HG03095 (cell line): Measurements from ENCODE around the gene CTNNA2.

Source experiments
- ATAC-seq: cut with Tn5 transposase; IDR thresholded peaks from one replicate; pipeline ENCODE4 v1.9.1; 2021; ENCODE audit warnings: moderate library complexity; ENCODE audit not compliant: unreplicated experiment

Gene CTNNA2

DNA sequence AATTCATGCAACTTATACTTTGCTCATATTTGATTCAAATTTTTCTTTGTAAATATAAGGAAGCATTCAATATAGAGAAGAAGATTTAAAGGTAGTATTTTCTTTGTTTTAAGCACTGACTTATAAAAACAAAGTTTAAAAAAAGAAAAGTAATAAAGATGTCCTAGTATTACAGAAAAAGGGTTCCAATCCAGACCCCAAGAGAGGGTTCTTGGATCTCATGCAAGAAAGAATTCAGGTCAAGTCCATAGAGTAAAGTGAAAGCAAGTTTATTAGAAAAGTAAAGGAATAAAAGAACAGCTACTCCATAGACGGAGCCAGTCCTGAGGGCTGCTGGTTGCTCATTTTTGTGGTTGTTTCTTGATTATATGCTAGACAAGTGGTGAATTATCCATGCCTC is 267.9 kb downstream of the CTNNA2 start:
- ATAC-seq: no peak

DNA sequence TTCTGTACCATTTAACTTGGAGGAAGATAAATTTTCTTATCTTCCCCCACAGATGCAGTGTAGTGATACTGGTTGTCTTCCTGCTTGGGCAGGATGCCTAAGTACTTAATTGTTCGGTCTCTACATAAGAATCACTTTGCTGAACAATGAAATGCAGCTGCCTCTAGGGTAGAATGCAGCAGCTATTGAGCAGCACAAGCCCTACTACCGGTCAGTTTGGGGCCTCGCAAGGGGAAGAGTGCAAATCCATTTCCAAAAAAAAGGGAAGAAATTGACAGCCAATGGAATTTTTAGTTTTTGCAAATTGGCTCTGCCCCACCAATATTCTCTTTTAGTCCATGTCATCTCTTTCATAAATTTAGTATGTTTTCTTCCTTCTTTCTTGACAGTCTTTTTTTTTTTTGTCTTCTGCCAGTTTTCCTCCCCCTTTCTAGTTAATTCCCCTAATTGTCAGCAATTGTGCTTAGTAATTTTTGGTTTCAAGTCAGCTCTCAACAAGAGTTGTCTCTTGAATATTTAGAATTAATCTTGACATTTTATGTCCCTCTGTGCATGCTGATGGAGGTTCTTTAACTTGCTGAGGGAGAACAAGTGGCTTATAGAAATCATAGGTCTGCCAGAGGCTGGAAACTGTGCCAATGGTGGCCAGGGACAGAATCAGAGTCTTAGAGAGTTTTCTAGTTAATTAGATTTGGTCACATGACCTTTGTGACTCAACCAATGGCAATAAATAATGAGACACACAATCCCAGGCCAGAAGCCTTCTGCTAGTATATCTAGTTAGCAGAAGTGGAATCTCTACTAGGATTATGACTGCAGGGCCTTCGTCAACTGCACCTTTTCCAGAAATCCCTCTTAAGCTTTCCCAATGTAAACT is 270.0 kb downstream of the CTNNA2 start:
- no peak for ATAC-seq

- ATAC-seq: no peak
These were observed 276.3 kb downstream of the CTNNA2 start for GRCh38 chr2:79788952-79789651.

- ATAC-seq: no peak
These were observed 277.0 kb downstream of the CTNNA2 start for GRCh38 chr2:79789811-79790210.

DNA sequence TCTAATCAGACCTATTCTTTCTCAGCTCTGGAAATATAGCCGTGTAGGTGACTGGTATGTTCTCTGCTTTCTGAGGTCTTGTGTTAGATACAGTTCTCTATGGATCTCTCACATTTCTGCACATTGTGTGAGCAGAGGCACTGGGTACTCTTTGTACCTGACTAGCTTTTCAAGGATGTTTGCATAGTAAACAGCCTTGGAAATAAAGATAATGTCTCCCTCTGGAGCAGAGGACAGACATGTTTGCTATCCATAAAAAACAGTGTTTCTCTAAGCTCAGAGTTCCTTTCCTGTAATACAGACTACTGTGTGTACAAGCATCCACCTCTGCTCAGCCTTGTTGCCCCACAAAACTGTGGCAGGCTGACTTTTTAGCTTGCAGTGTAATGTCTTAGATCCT is 279.2 kb downstream of the CTNNA2 start:
- ATAC-seq: no peak

DNA sequence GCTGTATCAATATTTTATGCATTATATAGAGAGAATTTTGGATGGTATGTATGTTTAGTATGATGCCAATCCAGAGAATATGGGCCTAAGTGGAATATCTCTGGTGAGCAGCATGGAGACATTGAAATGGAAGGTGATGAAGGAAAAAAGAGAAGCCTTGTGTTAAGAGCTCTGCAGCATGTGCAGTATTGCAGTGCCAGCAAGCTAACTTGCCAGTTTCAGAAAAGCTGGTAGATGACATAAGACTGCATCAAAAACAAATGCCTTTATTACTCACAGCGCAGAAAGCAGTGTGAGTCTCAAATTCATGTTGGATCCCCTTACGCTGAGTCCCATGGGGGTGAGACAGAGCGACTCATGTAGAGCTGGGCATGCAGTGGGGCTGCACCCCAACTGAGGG is 280.2 kb downstream of the CTNNA2 start:
- ATAC-seq: no peak

- ATAC-seq: no peak
These were observed 283.8 kb downstream of the CTNNA2 start for GRCh38 chr2:79796641-79797040.

DNA sequence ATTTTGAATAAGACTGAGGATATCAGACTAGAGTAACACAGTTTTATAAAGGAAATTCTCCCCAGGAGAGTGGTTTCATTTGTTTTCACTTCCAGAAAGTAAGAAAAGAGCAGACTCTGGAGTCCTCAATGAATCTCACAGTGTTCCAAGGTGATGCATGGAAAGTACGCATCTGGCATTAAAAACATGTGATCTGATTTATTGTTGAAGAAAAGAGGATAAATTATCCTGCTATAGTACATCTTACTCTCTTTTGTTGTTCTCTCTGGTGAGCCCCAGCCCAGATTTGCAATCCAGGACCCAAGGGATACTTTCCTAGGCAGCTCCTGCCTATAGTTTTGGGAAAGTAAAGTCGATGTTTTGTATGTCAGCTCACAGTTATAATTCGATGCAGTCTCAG is 285.9 kb downstream of the CTNNA2 start:
- no peak for ATAC-seq

DNA sequence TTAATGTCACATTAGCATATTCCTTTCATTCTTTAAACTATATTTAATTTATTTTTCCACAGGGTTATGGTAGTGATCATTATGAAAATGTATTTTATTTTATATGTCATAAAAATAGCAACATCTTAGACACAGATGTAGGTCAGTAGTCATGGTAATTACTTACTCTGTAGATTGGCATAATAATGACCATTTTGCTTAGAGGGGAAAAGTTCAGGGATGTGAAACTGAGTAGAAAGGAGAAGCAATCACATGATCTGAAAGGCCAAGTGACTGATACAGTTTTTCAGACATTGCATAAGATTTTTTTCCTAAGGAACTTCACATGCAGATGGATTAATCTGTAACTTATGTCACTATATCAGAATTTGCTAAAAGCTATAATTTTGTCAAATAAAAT is 286.9 kb downstream of the CTNNA2 start:
- no peak for ATAC-seq

- ATAC-seq: no peak
These were observed 288.2 kb downstream of the CTNNA2 start for GRCh38 chr2:79801082-79801481.

DNA sequence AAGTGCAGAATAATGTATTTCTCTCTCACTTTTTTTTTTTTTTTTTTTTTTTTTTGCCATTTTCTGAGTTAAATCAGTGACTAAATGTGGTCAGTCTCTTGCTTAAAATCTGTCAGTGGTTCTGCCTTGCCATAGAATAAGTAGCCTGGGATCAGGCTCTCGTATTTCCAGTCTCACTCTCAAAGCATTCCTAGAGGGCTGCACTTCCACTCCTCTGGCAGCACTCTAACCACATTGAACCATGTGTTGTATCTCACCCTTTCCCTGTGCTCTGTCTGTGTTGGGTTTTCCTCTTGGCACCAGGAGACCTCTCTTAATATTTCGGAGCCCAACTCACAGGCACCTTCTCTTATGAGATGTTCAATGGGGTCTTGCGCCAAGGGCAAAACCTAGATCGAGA is 304.4 kb downstream of the CTNNA2 start:
- ATAC-seq: no peak

DNA sequence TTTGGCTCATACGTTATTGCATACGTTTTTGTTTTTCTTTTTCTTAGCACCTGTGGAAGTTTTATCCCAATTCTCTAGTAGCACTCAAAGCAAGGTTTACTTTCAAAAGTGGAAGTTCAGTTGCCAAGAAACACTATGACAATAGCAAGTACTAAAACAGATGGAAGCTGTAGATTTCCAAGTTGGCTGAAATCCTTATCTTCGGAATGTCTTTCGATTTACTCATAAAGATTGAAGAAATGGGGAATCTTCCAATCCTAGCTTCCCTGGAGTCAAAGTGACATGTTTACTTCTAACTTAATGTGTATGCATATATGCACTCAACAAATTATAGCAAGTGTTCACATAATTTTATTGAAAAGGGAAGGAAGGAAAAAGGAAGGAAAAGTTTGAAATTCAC is 307.4 kb downstream of the CTNNA2 start:
- no peak for ATAC-seq

- no peak for ATAC-seq
These were observed 309.3 kb downstream of the CTNNA2 start for GRCh38 chr2:79822136-79822535.

- ATAC-seq: no peak
These were observed 311.4 kb downstream of the CTNNA2 start for GRCh38 chr2:79824086-79824786.

DNA sequence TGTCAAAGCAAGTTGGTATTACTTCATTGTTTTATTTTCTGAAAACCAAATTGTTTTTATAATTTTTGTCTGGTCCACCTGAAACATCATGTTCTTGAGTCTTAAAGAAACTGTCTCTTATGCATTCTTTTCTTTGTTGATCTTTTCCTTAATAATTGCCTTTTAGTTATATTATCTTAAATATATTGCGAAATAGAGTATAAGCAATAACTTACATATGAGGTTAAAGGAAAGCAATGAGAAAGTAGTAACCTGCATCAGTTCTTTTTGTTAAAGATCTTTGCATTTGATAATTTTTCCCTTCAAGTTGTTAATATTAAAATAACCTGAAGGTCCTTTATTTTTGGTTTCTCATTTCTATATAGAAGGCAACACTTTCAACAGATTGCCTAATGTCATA is 315.0 kb downstream of the CTNNA2 start:
- ATAC-seq: no peak

DNA sequence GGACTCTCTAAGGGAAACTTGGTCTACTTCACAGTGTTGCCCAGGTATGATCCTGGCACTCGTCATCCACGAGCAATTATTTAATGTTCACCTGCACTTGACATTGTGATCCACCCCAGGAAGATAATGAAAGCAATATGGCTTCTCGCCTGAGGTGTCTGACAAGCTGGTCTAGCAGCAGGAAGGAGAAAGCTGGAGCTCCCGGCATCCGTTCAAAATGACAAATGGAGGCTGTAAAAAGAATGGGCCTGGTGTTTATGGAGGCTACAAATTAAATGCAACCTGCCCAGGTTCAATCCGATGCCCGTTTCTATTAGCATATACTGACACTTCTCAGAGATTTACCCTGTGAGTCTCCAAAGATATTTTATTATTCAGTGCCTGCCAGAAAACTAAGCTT is 317.6 kb downstream of the CTNNA2 start:
- no peak for ATAC-seq

DNA sequence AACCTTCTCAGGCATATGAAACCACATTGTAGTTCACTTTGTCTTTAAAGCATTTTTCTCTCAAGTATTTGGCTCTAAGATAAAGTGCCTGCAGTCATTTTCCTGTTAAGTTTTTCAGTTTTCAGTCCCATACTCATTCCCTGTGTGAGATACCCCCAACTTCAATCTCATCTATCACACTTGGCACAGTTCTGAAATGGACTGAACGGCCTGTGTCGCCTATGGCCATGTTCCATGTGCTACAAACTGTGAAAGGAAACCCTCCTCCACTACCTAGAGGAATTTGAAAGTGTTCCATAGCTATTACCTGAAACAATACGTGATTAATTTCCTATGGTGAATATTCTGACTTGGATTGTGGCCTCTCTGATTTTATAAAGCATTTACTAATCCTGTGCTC is 319.1 kb downstream of the CTNNA2 start:
- no peak for ATAC-seq

DNA sequence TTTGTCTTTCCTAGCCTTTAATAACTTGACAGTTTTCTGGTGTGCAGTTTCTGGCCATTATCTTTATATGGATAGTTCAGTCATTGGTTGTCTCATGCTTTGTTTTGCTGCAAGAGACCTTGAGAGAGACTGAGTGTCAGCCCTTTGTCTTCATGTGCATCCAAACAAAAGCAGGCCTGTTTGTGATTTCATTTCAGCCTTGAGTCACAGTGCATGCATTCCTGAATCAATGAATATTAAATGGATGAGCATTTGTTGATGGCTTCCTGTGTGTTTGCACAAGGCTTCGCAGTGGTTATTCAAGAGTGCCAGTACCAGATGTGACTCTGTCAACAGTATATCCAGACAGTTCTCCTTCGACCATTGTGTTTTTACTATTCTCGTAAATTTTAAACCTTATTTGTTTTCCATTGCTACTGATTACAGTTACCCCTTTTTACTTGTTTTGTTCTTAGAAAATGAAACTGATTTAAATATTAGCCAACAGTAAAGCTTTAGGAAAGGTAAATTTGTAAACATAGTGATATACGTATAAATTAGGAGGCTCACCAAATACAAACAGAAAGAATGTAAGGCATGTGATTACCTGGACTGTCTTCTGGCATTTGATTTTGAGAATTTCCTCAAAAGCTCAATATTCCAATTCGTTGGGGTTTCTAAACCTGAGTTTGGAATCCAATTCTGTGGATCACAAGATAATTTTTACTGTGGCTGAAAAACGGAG is 319.8 kb downstream of the CTNNA2 start:
- ATAC-seq: no peak

DNA sequence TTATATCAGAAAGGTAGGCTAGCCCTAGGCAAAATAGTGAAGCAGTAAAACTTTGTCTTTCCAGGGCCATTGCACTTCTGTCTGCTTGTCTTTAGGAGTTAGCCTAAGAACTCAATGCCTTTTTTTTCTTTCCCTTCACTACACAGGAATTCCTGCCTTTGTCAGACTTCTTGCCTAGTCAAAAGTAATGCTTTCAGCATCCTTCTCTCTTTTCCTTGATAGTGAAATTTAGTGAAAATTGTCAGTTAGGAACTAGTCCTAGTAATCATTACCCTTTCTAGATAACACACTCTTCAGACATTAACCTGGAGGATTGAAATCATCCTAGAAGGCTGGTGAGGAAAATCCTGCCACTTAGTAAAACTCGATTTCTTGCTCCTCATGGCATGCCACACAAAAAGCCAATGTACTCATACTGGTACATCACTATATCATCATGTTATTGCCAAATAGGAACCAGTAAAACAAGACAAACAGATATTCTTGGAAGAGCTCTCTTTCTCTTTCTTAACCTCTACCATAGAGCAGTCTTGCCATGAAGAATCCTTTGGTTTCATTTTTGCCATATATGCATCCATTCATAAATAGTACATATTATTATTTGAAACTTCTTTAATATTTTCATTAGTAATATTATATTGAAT is 320.5 kb downstream of the CTNNA2 start:
- ATAC-seq: no peak

GRCh38 chr2:79835911-79836310 is 323.1 kb downstream of the CTNNA2 start:
- no peak for ATAC-seq

DNA sequence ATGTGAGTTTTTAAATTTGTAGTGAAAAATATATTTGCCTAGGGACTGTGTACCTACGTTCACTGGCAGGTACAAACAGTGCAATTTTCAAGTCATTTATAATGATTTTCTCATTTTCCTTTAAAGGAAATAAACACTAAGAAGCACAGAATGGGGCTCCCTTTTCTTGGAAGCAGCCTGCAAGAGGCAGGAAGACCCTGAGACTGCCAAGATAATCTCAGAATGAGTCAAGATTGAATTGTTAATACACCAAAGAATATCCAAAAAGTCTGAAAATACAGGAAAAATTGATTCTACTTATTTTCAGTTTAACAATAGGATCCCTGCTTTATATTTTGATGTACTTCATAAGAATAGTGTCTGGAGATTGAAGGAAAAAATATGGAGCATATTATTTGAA is 331.2 kb downstream of the CTNNA2 start:
- no peak for ATAC-seq
